Neural progenitor cell (in vitro differentiated cells): ENCODE results near the gene CABP4.

ENCODE experiments used
- EZH2 ChIP-seq: fragments of 200-600 bp; sonication (generic); IDR thresholded peaks from 2 replicates; pipeline ENCODE4 v1.6.1; 2017; ENCODE audit warnings: antibody characterized with exemption, mild to moderate bottlenecking, moderate library complexity
- EZH2phosphoT487 ChIP-seq: fragments of 200-600 bp; sonication (generic); IDR thresholded peaks from 2 replicates; pipeline ENCODE4 v1.6.1; 2017; ENCODE audit warnings: antibody characterized with exemption

DNA sequence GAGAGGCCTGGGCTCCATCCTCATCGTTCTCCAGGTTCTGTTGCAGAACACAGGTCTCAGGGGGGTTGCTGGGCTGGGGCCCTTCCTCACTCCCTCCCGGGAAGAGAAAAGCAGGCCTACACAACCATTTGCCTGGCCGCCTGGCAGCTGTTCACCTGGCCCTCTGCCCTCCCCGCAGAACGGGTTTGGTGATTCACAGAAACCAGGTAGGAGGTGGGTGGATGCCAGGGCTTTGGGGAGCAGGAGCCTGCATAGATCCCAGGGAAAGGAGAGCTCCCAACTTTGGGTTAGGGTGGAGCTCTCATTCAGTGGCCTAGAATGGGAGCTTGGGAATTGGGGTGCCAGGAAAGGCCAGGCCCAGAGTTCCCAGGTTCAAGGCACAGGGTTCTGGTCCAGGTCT is 12.9 kb downstream of the CABP4 start:
- TF ChIP-seq EZH2phosphoT487, result no peak
- no peak for TF ChIP-seq EZH2
